ENCODE measurements around the gene CCDC43. TPM values are rescaled to one million over a fixed set of nuclear protein-coding genes. Genes with fewer than 3 reads are reported as not detected.

CCDC43 gene
- total and polyA plus RNA-seq, 9 of the 15 experiments (the other 6 are each of a cell fraction or from before 2014, with no cell fraction given) = 11.7 to 42.3 (median 25.9) TPM

- TF ChIP-seq ZBTB33 (CRISPR knock-in tag; IDR thresholded peaks at IDR 0.05) (no peak), KAT8 (IDR thresholded peaks at IDR 0.05; ENCODE audit: low read depth) (no peak), DNMT1 (IDR thresholded peaks at IDR 0.05) (no peak), TAF7 (tag; IDR thresholded peaks at IDR 0.05) (no peak), ZNF175 (CRISPR knock-in tag; IDR thresholded peaks at IDR 0.05; ENCODE audit: low read depth) (peak; percentile 98), PURB (CRISPR knock-in tag; IDR thresholded peaks at IDR 0.05; ENCODE audit: low read depth) (no peak)
Observed at GRCh38 chr17:44652727-44653126, 36.8 kb downstream of the CCDC43 start (continued).

GRCh38 chr17:44651228-44651627 is 38.3 kb downstream of the CCDC43 start:
- H2AFZ ChIP-seq (ENCODE audit: low read depth, low read length) = no peak overlapping the region
- no peaks in the 10 kb centered on the region for H4K20me1 ChIP-seq (replicated peaks; ENCODE audit: control insufficient read depth, insufficient read depth, low read length)
- no peaks in the 10 kb centered on the region for H3K36me3 ChIP-seq (ENCODE audit: control insufficient read depth, insufficient read depth, low read length)
- H3K27me3 ChIP-seq (ENCODE audit: control insufficient read depth in 2 of 2, insufficient read depth in 2 of 2, low read length in 2 of 2) = peaks cover 7 to 10% of the 10 kb centered on the region in 2 experiments; a peak in 3 of 5 replicates
- in situ Hi-C loops (cut with MboI) = no loop called here
- no TSS peak for BruUV-seq (replicated peaks)
- H3K4me1 ChIP-seq (replicated peaks in 1 of 2; ENCODE audit: control insufficient read depth in 2 of 2, insufficient read depth in 2 of 2, low read length in 2 of 2) = no peaks in the 10 kb centered on the region; a peak in 1 of 5 replicates
- ChIA-PET CTCF (ENCODE audit: low intra/inter-chr PET ratio) (interaction anchor here (0.6 kb wide), 1 partner anchor 14 kb away, joined by 3 read pairs; no protein-coding TSS in a partner anchor), POLR2A (no interaction called here)
- H3K9me3 ChIP-seq (replicated peaks; ENCODE audit: control insufficient read depth, insufficient read depth, low read depth, low read length) = no peaks in the 10 kb centered on the region
- WGBS (ENCODE audit: insufficient coverage, low coverage, missing lambda C conversion rate) = 26% methylated on average over 5 of the region's 5 CpGs
- no peaks in the 10 kb centered on the region for H3K9me1 ChIP-seq (ENCODE audit: control insufficient read depth, insufficient read depth, low read length)
- H3K79me2 ChIP-seq (ENCODE audit: control insufficient read depth, insufficient read depth, low read length) = no peaks in the 10 kb centered on the region
- no peak for ATAC-seq
- no peak overlapping the region for H3K4me3 ChIP-seq
- H3K27ac ChIP-seq (ENCODE audit: extremely low read depth, low read depth, low read length) = no peak overlapping the region
- no peak overlapping the region for H3K4me2 ChIP-seq (ENCODE audit: insufficient read depth, low read length)
- DNase-seq (ENCODE audit: extremely low read depth in 1 of 4, low spot score in 3 of 4) = no peak
- intact Hi-C loops (cut with micrococcal nuclease) = no loop called here
- no peak overlapping the region for H3K9ac ChIP-seq (ENCODE audit: insufficient read depth in 1 of 2, low read depth in 2 of 2, low read length in 2 of 2)
- no peak for FAIRE-seq
- TF ChIP-seq RFX5 (IDR thresholded peaks at IDR 0.05; ENCODE audit: low read depth, low read length) (peak; percentile 86), HLTF (IDR thresholded peaks at IDR 0.05) (no peak)
